AG10803 (cell line): ENCODE measurements around the gene ACTR1B.
"Not testable (repeated sequence)": the region's sequence is repeated elsewhere in the genome, so short reads cannot be mapped to it uniquely, and the experiment has no call there.

ENCODE experiments used
- DNase-seq: peaks from one replicate; pipeline ENCODE4 v3.0.0; 2010; ENCODE audit warnings: low read depth
- H3K4me3 ChIP-seq: 2 replicates; pipeline ENCODE4 v1.5.1; 2011; ENCODE audit warnings: mild to moderate bottlenecking, low read length, control low read depth
- TF ChIP-seq, protein P1 (sequence below): conservative IDR thresholded peaks from 2 replicates; pipeline ENCODE4 v1.5.1; 2011; ENCODE audit warnings: mild to moderate bottlenecking, low read length, control low read depth, inconsistent platforms

ACTR1B gene

DNA sequence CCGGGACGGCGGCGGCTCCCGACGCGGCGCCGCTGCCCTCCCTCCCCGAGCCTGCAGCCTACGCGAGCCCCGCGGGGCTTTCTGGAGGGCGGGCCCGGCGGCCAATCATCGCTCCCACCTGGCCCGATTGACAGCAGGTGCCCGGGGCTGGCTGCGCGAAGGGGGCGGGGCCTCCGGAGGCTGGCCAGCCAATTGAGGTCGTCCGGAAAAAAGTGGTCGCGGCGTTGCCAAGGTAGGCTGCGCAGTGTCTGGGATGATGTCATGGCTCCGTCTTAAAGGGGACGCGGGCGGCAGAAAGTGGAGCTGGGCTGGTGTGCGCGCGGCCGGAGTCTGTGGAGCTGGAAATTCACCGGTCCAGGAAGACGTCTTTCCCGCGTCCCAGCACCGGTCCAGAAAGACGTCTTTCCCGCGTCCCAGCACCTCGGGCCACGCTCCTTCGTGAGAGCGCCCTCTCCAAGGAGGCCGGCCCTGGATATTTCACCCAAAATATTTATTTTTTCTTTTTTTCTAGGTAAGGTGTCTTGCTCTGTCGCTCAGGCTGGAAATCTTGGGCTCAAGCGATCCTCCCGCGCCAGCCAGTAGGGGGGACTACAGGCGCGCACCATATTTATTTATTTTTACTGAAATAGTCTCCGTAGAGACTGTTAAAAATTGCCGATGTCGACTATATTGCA is at the start of gene ACTR1B:
TSS of gene ACTR1B (minus strand) at position 83 of the 674 bp plus-strand sequence. CDS start 154 bp downstream, outside the sequence.
- peak; percentile 97 for DNase-seq
- peak within 1 kb of the TSS; percentile 78 for H3K4me3 ChIP-seq
- TF ChIP-seq, protein P1, sequence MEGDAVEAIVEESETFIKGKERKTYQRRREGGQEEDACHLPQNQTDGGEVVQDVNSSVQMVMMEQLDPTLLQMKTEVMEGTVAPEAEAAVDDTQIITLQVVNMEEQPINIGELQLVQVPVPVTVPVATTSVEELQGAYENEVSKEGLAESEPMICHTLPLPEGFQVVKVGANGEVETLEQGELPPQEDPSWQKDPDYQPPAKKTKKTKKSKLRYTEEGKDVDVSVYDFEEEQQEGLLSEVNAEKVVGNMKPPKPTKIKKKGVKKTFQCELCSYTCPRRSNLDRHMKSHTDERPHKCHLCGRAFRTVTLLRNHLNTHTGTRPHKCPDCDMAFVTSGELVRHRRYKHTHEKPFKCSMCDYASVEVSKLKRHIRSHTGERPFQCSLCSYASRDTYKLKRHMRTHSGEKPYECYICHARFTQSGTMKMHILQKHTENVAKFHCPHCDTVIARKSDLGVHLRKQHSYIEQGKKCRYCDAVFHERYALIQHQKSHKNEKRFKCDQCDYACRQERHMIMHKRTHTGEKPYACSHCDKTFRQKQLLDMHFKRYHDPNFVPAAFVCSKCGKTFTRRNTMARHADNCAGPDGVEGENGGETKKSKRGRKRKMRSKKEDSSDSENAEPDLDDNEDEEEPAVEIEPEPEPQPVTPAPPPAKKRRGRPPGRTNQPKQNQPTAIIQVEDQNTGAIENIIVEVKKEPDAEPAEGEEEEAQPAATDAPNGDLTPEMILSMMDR: peak; percentile 59

DNA sequence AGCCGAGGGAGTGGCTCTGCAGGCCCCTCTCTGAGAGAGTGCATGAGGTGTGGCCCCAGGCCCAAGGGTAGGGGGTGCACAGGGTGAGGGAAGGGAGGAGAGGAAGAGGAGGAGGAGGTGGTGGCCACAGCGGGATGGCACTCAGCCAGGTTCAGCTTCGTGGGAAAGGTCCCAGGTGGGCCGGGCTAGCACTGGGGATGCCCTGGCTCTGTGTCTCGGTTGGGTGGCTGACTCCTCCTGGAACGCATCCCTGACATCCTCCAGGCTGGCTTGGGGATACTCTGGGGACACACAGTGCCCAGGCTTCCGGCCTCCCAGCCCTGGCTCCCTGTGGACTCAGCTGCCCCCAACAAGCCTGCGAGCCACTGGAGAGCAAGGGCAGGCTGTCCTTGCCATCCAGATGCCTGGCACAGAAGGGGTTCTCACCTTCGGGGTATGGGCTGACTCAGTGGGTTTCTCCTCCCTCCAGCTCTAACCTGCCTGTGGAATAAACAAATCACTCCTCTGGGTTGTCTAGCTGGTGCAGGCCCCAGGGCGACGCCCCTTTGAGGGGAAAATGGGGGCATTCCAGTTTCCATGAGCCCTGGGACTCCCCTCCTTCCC is 49.0 kb upstream of the ACTR1B start:
- H3K4me3 ChIP-seq: no peak overlapping the region
- TF ChIP-seq, protein P1: no peak
- no peak for DNase-seq

- H3K4me3 ChIP-seq: not testable (repeated sequence)
These were observed 48.3 kb upstream of the ACTR1B start for GRCh38 chr2:97712175-97712574.

DNA sequence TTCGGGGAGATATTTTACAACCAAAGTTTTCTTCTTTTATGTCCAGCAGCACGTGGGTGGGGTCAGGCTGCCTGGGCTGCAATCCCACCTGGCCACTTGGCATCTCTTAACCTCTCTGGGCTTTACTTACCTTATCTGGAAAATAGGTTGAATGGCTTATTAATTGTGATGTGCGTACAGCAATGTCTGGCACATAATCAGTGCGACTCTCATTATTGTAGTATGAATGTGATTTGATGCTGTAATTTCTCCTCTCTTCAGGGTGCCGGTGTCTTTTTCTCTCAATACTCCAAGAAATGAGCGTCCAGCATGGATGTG is 47.5 kb upstream of the ACTR1B start:
- TF ChIP-seq, protein P1: no peak
- no peak for DNase-seq

More at GRCh38 chr2:97712175-97712574, 48.3 kb upstream of the ACTR1B start:
- not testable (repeated sequence) for DNase-seq

DNA sequence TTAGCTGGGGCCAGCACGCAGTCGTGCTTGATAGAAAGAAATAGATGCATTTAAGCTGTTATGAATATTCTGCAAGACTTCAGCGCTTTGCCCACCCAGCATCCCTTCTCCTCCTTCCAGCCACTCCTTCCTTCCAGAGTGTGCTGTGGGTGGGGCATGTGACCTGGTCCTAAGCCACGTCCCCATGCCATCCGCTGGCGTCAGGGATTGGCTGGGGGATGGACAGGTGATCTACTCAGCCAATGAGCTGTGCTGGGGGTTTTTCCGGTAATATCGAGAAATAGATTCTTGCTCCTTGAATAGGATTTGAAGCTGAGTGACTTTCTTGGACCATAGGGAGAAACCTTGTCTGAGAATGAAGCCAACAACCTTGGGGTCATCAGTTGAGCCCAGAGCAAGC is 44.8 kb upstream of the ACTR1B start:
- no peak for DNase-seq
- TF ChIP-seq, protein P1: no peak
- no peak overlapping the region for H3K4me3 ChIP-seq

More for the DNA sequence above, 47.5 kb upstream of the ACTR1B start:
- H3K4me3 ChIP-seq: no peak overlapping the region

GRCh38 chr2:97708048-97708380 is 44.2 kb upstream of the ACTR1B start:
- H3K4me3 ChIP-seq: no peak overlapping the region
- DNase-seq: no peak
- TF ChIP-seq, protein P1: no peak

DNA sequence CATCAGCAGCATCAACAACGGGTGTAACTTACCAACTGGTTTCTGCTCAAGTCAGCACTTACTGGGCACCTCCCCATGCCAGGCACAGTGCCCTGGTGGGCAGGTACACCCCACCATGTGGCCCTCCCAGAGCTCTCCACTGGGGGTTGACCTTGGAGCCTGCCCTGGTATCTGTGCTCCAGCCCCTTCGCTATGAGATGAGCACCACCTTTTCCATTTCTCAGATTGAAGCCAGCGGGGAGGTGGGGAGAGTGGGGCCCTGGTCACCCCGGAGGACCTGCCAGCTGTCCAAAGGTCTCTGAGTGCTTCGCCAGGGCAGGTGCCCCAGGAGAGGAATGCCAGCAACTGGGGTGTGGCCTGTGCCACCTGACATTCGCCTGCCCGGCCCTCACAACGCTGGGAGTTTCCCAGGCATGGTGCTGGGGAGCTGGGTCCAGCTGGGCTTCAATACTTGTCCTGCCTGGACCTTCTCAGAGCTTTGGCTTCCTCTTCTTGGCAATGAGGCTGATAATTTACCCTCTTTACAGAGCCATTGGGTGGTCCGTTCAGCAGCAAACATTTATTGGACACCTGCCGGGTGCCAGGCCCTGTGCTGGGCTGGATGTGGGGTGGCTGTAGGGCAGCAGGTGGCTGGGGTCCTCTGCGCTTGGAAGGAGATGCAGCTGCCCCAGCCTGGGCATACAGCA is 43.7 kb upstream of the ACTR1B start:
- TF ChIP-seq, protein P1: no peak
- DNase-seq: no peak

More for the DNA sequence above, 43.7 kb upstream of the ACTR1B start:
- no peak overlapping the region for H3K4me3 ChIP-seq
